MM.1S (cell line): ENCODE data around the gene PIMREG.

Experiments
- EZH2 ChIP-seq: fragments of 300-600 bp; sonication (generic); optimal IDR thresholded peaks from 2 replicates; pipeline ENCODE3; 2017; ENCODE audit warnings: low read depth, mild to moderate bottlenecking, antibody characterized with exemption, low read length, mixed read lengths
- EZH2phosphoT487 ChIP-seq: fragments of 300-600 bp; sonication (generic); IDR thresholded peaks from 2 replicates; pipeline ENCODE4 v1.6.1; 2018; ENCODE audit warnings: antibody characterized with exemption, low read length
- TF ChIP-seq, protein P1 (sequence below): fragments of 300-600 bp; sonication (generic); IDR thresholded peaks from 2 replicates; pipeline ENCODE4 v1.5.1; 2016; ENCODE audit warnings: antibody characterized with exemption, low read length, mixed read lengths

DNA sequence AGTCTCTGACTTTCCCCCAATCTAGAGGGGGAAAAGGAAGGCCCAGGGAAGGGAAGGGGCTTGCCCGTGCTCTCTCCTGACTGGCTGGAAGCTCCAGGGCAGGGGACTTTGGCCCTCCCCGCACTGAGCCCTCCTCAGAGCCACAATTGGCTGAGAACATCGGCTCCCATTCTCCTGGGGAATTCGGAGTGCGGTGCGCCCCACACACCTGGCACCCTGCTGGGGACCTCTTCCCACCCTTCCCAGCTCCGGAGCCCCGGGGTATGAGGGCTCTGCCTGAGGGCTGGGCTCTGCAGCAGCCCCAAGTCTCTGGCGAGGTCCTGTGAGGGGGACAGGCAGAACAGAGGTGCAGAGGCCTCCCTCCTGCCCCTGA is 36.0 kb downstream of the PIMREG start:
- TF ChIP-seq, protein P1, sequence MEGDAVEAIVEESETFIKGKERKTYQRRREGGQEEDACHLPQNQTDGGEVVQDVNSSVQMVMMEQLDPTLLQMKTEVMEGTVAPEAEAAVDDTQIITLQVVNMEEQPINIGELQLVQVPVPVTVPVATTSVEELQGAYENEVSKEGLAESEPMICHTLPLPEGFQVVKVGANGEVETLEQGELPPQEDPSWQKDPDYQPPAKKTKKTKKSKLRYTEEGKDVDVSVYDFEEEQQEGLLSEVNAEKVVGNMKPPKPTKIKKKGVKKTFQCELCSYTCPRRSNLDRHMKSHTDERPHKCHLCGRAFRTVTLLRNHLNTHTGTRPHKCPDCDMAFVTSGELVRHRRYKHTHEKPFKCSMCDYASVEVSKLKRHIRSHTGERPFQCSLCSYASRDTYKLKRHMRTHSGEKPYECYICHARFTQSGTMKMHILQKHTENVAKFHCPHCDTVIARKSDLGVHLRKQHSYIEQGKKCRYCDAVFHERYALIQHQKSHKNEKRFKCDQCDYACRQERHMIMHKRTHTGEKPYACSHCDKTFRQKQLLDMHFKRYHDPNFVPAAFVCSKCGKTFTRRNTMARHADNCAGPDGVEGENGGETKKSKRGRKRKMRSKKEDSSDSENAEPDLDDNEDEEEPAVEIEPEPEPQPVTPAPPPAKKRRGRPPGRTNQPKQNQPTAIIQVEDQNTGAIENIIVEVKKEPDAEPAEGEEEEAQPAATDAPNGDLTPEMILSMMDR = no peak
- TF ChIP-seq EZH2 (no peak), EZH2phosphoT487 (no peak)
